ENCODE results near the gene PCSK5.

Gene PCSK5

DNA sequence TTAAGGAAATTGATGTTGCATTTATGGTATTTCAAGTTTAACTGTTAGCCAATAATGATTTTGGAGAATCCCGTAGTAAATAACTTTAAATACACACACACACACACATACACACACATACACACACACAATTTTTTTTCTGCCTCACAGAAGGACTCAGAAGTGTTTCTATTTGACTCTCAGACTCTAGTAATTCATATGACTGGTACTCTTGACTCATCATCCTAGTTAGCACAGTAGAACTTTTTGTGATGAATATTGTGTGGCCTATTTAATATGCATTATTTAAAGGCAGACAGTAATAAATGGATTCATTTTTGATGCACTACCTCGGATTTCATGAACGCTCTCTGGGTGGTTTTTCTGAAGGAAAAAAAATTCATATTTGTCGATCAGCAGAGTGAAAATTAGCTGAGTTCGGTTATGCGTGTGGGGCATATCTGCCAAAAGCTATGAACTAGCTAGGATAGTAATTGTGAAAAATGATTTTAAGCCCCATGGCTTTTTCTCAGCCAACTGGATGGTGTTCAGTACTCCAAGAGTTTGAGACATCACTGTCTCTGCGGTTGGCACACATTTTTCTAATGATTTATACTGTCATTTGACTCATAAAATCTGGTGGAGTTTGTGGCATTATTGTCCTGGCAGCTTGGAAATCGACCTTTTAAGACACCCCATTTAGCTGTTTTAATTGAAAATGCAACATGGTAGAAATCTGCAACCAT lies 102.2 kb downstream of the PCSK5 start:
- Histone ChIP-seq H3K4me2 (ENCODE audit: low read depth, low read length) (no peak overlapping the region), H3K9me2 (replicated peaks; ENCODE audit: insufficient read depth, low read length) (no peaks in the 10 kb centered on the region), H3K9me3 (replicated peaks; ENCODE audit: insufficient read depth, low read length) (no peaks in the 10 kb centered on the region), H4K20me1 (ENCODE audit: insufficient read depth, low read length) (no peaks in the 10 kb centered on the region), H3K36me3 (replicated peaks; ENCODE audit: insufficient read depth, low read length) (no peaks in the 10 kb centered on the region), H3F3A (ENCODE audit: insufficient read depth, low read length) (no peaks in the 10 kb centered on the region), H3K4me1 (ENCODE audit: low read length) (no peaks in the 10 kb centered on the region), H3K9ac (ENCODE audit: low read length) (no peak overlapping the region), H2AFZ (ENCODE audit: low read length) (no peak overlapping the region), H3K79me2 (ENCODE audit: low read length) (no peaks in the 10 kb centered on the region), H3K27ac (ENCODE audit: low read length) (no peak overlapping the region), H3K4me3 (ENCODE audit: low read length) (no peak overlapping the region), H3K27me3 (replicated peaks; ENCODE audit: insufficient read depth, low read length) (no peaks in the 10 kb centered on the region)
- DNase-seq, result no peak
- TF ChIP-seq CTCF (IDR thresholded peaks at IDR 0.05; ENCODE audit: low read length), result no peak

- Histone ChIP-seq H3F3A (ENCODE audit: insufficient read depth, low read length) (no peaks in the 10 kb centered on the region), H2AFZ (ENCODE audit: low read length) (no peak overlapping the region)
Observed at GRCh38 chr9:75993434-75993833, 103.0 kb downstream of the PCSK5 start.

DNA sequence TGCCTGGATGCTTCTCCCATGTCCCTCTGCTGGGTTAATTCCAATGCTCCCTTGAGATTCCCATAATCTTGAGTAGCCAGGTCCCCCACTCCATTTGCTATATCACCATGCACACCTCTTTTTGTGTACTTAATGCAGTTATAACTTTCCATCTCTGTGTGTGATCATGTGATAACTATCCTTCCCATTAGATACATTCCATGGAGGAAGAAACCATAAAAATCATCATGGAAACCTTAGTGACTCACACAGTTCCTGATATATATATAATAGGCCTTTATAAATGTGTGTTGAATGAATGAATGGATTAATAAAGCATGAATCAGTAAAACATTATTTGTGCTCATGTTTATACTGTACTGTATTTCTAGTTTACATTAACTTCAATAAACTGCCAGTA lies 104.6 kb downstream of the PCSK5 start:
- H3K27ac ChIP-seq (ENCODE audit: low read length), result no peak overlapping the region
- H3K4me2 ChIP-seq (ENCODE audit: low read depth, low read length), result no peak overlapping the region
- TF ChIP-seq CTCF (IDR thresholded peaks at IDR 0.05; ENCODE audit: low read length), result no peak
- no peak for TF ChIP-seq EZH2 (optimal IDR thresholded peaks at IDR 0.05; ENCODE audit: low read depth, low read length)
- TF ChIP-seq EZH2phosphoT487 (IDR thresholded peaks at IDR 0.05; ENCODE audit: low read length), result no peak
- H2AFZ ChIP-seq (ENCODE audit: low read length), result no peak overlapping the region
- no peaks in the 10 kb centered on the region for H3K27me3 ChIP-seq (replicated peaks; ENCODE audit: insufficient read depth, low read length)
- no peak overlapping the region for H3K9ac ChIP-seq (ENCODE audit: low read length)
- no peak for DNase-seq
- H3K36me3 ChIP-seq (replicated peaks; ENCODE audit: insufficient read depth, low read length), result no peaks in the 10 kb centered on the region
- H3K9me2 ChIP-seq (replicated peaks; ENCODE audit: insufficient read depth, low read length), result no peaks in the 10 kb centered on the region
- no peaks in the 10 kb centered on the region for H3F3A ChIP-seq (ENCODE audit: insufficient read depth, low read length)
- no peak overlapping the region for H3K4me3 ChIP-seq (ENCODE audit: low read length)
- no peaks in the 10 kb centered on the region for H3K4me1 ChIP-seq (ENCODE audit: low read length)
- H3K9me3 ChIP-seq (replicated peaks; ENCODE audit: insufficient read depth, low read length), result no peaks in the 10 kb centered on the region
- H3K79me2 ChIP-seq (ENCODE audit: low read length), result no peaks in the 10 kb centered on the region
- H4K20me1 ChIP-seq (ENCODE audit: insufficient read depth, low read length), result no peaks in the 10 kb centered on the region

More at GRCh38 chr9:75993434-75993833, 103.0 kb downstream of the PCSK5 start:
- TF ChIP-seq EZH2phosphoT487 (IDR thresholded peaks at IDR 0.05; ENCODE audit: low read length), result no peak
- no peak for TF ChIP-seq CTCF (IDR thresholded peaks at IDR 0.05; ENCODE audit: low read length)
- TF ChIP-seq EZH2 (optimal IDR thresholded peaks at IDR 0.05; ENCODE audit: low read depth, low read length), result no peak
- Histone ChIP-seq H3K79me2 (ENCODE audit: low read length) (no peaks in the 10 kb centered on the region), H3K4me2 (ENCODE audit: low read depth, low read length) (no peak overlapping the region), H3K9ac (ENCODE audit: low read length) (no peak overlapping the region), H3K9me2 (replicated peaks; ENCODE audit: insufficient read depth, low read length) (no peaks in the 10 kb centered on the region), H3K27ac (ENCODE audit: low read length) (no peak overlapping the region), H3K4me1 (ENCODE audit: low read length) (no peaks in the 10 kb centered on the region), H4K20me1 (ENCODE audit: insufficient read depth, low read length) (no peaks in the 10 kb centered on the region), H3K9me3 (replicated peaks; ENCODE audit: insufficient read depth, low read length) (no peaks in the 10 kb centered on the region), H3K4me3 (ENCODE audit: low read length) (no peak overlapping the region), H3K36me3 (replicated peaks; ENCODE audit: insufficient read depth, low read length) (no peaks in the 10 kb centered on the region), H3K27me3 (replicated peaks; ENCODE audit: insufficient read depth, low read length) (no peaks in the 10 kb centered on the region)
- DNase-seq, result no peak
